ENCODE measurements around the gene KRT17.
"Not testable (repeated sequence)": the region's sequence is repeated elsewhere in the genome, so short reads cannot be mapped to it uniquely, and the experiment has no call there.

The KRT17 gene

DNA sequence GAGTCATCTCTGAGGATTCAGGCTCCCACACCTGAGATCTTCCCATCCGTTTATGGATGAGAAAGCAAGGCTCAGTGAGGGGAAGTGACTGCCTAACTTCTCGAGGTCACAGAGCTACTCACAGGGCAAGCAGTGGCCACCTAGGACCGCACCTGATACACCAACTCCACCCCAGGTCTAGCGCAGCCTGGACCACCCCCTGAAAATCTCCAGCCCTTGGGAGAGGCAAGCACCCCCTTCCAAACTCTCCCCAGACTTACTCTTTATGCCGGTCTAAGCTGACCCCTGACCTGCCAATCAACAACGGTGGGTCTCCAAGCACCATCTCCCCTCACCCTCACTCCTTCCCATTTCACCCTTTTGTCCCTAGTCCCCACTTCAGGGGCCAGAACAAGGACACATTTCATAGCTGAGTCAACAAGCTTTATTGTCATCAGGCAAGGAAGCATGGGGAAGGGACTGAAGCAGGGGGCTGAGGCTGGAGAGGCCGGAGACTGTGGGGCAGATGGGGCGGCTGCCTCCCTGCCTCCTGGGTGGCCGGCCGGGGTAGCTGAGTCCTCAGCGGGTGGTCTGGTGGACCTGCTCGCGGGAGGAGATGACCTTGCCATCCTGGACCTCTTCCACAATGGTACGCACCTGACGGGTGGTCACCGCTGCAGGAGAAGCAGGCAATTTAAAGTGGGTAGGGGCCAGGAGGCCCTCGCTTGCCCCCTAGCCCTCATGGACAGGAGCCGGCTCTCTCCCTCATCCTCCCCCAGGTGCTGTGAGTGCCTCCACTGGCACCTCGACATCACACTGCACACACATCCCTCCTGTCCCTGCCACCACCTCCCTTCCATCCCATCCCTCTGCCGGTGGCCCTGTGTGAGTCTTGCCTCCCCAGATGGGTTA is 5.1 kb downstream of the KRT17 start:
- DNase-seq = no peak

DNA sequence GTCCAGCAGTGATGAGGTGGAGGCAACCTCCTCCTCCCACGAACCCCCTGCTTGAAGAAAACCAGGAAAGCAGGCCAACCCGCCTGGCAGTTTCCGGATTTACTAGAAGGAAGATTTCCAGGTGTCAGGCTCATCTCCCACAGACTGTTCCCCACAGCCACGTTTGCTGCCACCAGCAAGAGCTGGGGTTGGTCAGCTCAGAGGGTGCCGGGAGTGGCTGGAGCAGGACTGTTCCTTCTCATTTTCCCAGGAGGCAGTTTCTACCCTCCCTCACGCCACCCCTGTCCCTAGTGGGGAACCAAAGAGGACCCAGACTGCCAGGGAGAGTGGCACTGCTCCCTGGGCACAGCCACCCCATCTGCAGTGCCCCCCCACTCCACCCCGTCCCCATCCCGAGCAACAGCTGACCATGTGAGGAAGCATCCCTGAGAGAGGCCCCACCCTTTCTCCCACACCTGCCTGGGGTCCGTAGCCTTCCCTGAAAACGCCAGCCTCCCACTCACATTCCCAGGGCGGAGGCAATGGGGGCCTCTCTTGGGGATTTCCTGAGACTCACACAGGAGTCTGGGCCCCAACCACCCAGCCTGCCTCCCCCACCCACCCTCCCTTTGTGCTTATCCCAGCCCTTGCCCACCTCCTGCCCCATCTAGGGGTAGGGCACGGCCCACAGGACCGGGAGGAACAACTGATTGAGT is 5.9 kb downstream of the KRT17 start:
- no peak for DNase-seq

DNA sequence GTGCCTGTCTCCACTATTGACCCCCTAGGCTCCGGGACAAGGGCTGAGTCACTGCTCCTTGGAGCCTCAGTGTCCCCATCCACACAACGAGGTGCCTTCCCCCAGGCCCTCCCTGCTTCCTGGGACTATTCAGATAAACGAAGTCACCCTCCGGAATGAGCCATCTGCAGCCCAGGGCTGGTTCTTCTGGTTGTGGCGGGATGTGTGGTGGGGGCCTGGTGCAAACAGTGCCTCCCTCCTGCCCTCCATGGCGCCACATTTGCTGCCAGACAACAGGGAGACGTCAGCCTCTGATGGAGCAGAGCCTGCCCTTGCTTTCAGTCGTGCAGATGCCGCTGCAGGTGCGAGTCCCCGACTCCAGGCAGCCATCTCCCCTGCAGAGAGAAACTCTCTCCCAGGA is 6.7 kb downstream of the KRT17 start:
- no peak for DNase-seq

DNA sequence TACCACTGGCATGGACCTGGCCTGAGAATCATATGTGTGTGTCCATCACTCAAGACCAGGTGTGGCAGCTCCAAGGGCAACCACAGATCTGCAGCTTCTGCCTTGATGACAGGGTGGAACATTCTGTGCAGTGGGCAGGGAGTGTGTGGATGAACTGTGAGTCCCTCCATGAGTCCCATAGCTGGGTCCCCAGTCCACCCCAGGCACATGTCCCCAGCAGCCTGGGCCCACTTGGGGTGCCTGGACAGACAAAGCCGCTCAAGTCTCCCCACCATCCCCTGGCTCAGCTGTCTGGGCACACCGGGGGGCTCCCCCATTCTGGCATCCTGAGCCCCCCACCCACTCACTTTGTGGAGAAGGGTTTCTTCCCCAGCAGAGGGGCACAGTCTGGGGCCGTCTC is 7.2 kb downstream of the KRT17 start:
- DNase-seq = no peak

DNA sequence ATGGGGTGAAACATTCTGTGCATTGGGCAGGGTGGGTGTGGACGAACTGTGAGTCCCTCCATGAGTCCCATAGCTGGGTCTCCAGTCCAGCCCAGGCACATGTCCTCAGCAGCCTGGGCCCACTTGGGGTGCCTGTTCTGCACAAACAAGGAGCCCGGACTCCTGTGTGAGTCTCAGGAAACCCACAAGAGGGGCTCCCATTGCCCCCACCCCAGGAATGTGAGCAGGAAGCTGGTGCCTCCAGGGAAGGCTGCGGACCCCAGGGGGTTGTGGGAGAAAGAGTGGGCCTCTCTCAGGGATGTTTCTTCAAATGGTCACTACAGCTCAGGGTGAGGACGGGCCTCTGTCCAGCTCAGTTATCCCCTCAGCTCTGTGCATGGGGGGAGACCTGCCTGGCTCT is 7.9 kb downstream of the KRT17 start:
- not testable (repeated sequence) for DNase-seq

DNA sequence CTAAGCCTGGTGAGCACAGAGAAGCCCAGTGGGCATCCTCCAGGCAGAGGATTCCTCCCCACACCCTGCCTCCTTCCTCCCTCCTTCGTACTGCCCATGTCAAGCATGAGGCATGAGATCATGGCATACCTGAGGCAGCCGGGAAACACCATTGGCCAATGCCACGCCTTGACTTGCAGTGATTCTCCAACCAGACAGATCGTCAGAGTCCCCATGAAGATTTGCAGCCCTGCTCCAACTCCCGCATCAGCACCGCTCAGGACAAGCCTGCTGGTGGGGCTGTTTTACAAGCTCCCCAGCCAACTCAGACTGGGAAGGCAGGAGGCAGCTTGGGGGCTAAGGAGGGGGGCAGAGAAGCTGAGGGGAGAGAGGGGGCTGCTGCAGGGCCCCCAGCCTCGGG is 8.9 kb downstream of the KRT17 start:
- no peak for DNase-seq

GRCh38 chr17:41614767-41615166 is 9.6 kb downstream of the KRT17 start:
- DNase-seq = not testable (repeated sequence)

- DNase-seq = no peak
Measured at GRCh38 chr17:41614098-41614497, 10.3 kb downstream of the KRT17 start.

DNA sequence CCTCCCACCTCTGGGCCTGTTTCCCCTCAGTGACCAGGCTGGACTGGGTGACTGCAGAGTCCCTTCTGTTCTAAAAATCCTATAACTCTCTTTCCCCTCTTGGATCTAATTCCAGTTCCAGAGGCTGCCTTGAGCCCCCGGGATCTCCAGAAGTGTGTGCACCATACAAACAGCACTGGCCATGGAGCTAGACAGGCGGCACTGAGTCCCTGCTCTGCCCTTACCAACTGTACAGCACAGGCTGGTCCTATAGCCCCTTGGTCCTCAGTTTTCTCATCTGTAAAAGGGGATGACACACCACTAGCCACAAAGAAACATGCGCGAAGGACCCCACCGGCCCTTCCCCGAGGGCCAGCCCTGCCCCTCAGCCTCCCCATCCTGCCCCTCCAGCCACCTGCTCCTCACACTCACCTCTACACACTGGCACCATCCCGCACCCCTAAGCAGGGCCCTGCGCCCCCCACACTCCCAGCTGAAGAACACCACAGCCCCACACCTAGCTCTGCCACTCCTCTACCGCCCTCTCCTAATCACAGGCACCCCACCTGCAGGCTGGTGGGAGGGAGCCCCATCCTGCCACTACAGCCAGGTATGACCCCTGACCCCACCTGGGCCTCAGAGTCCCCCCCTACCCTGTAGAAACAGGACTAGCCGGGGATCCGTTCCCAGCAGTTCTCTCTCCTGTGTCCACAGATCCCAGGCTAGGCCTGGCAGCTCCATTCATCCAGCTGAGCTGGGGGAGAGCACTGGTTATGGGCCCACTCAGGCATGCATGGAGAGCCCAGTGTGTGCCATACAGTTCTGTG is 10.9 kb downstream of the KRT17 start:
- DNase-seq = no peak

GRCh38 chr17:41612376-41613160 is 11.8 kb downstream of the KRT17 start, which contains the start of gene KRT16:
Gene KRT16, minus strand, starts transcription at chr17:41612767. Its CDS starts 79 bp downstream, at chr17:41612688.
- not testable (repeated sequence) for DNase-seq

DNA sequence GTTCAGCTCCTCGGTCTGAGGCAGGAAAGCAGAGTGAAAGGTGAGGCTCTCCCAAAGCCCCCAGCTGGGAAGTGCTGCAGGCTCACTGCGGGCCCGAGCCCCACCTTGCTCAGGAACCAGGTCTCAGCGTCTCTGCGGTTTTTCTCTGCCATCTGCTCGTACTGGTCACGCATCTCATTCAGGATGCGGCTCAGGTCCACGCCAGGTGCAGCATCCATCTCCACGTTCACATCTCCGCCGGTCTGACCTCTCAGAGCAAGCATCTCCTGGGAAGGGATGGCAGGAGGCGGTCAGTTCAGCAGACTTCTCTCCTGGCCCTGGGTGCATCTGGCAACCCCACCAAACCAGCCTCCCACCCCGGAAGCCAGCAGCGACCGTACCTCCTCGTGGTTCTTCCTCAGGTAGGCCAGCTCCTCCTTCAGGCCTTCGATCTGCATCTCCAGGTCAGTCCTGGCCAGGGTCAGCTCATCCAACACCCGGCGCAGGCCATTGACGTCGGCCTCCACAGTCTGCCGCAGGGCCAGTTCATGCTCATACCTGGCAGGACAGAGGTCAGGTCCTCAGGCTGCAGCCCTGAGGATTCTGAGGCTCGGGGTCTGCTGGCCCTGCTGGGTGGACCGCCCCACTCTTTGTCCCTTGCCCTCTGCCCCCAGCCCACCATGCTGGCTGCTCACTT is 13.3 kb downstream of the KRT17 start:
- no peak for DNase-seq

DNA sequence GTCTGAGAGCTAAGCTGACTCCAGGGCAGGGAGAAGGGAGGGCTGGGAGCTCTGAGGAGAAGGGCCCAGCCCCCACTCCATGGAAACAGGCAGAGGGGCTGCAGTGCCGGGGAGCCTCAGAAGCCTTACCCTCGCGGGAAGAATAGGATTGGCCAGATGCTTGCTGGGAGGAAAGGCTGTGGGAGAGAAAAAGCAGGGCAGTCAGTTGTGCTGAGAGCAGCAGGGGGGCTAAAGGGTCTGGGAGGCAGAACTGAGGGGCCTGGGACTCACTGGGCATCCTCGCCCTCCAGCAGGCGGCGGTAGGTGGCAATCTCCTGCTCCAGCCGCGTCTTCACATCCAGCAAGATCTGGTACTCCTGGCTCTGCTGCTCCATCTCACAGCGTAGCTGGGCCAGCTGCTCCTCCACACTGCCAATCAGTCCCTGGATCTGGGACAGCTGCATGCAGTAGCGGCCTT is 14.3 kb downstream of the KRT17 start:
- DNase-seq = not testable (repeated sequence)

GRCh38 chr17:41606930-41607329 is 17.4 kb downstream of the KRT17 start:
- DNase-seq = not testable (repeated sequence)

DNA sequence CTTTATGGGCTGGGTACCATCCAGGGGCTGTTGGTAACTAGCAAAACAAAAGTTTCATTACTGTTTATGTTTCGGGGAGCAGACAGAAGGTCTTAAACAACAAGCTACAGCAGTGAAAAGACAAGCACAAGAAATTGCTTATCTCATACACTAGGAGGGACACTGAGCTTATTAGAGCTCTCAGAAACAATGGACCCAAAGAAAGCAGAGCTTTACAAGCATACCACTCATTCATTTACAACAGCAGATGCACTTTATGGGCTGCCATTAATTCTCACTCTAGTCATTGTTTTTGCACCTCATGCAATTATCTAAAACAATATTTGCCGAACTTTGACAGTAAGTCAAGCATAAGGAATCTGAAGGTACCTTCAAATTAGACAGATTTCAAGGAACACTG is 21.9 kb downstream of the KRT17 start:
- DNase-seq = no peak

DNA sequence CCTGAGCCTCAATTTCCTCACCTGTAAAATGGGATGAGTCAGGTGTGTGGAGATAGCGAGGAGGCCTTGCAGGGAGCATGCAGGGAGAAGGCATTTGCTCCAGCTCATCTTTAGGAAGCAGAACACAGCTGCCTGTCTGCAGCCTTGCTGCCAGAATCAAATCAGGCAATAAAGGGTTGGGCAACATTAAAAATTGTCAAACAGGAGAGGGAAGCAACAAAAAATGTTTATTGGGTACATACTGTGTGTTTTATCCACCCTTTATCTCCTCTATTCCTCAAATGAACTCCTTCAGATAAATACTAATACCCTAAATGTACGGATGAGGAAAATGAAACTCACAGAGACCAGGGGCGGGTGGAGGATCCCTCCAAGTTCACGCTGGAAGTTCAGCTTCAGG is 24.1 kb downstream of the KRT17 start:
- DNase-seq = no peak

GRCh38 chr17:41599680-41600079 is 24.7 kb downstream of the KRT17 start:
- no peak for DNase-seq

DNA sequence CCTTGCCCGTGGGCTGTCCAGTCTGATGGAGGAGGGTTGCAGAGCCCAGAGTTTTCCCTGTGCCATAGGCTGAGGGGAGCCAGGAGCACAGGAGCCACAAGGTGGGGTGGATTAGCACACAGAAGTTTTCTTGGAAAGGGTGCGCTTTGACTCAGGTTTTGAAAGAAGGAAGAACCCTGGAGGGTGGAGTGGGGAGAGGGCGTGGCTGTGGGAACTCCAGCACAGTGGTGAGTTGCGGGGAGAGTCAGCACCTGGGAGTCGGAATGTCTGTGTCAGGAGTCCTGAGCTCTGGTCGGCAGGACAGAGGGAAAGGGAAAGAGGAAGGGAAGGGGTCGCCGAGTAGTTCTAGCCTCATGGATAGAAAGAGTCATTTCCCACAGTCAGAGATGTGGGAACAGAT is 28.8 kb downstream of the KRT17 start:
- DNase-seq = no peak

- no peak for DNase-seq
Measured at GRCh38 chr17:41594363-41594915, 29.9 kb downstream of the KRT17 start.

DNA sequence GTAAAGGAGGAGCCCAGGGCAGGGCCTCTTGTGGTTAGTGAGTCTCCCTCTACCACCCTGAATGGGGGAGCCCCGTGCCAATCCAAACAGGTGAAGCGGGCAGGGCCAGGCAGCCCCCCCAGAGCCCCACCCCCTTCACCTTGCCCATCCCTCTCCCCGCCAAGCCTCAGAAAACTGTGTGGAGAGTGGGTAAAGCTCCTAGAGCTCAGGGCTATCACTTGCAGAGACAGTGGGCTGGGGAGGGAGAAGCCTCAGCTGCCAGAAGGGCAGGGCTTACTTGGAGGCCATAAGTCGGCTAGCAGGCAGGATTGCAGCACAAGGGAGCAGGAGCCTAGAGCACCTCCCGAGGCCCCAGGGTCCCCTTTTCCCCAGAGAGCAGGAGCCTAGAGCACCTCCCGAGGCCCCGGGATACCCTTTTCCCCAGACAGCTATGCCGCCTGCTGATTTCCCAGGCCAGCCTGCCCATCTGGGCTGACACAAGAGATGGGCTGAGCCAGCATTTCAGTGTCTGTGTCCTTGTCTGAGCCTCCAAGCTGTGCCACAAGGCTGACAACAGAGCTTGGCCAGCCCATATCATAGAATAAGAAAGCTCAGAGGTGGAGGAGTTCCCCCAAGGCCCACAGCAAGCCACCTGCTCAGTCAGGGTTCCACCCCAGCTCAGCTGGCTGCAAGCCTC is 30.9 kb downstream of the KRT17 start:
- DNase-seq = no peak

DNA sequence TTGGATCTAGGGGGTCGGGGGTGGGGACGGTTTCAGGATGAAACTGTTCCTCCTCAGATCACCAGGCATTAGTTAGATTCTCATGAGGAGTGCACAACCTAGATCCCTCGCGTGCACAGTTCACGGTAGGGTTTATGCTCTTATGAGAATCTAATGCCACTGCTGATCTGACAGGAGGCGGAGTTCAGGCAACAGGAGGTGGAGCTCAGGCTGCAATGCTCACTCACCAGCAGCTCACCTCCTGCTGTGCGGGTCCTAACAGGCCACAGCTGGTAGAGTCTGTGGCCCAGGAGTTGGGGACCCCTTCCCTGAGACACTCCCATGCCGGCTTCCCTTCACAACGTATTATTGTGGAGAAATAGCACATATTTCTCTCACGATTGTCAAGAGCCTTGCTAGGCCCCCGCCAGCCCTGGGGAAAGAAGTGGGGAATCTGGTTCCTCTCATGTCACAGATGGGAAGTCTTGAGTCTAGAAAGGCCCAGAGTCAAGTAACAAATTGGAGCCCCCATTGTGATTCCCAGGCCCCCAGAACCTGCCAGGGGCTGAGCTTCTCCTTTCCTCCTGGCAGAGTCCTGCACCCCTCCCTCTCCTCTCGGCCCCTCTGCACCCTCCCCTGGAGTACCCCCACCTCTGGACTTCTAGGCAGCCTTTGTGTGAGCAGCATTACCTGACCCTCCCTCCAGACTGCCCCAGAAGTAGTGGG is 31.6 kb downstream of the KRT17 start:
- DNase-seq = no peak
